ENCODE results near the gene FKBP7.
"Not testable (repeated sequence)": the region's sequence is repeated elsewhere in the genome, so short reads cannot be mapped to it uniquely, and the experiment has no call there.

The FKBP7 gene

DNA sequence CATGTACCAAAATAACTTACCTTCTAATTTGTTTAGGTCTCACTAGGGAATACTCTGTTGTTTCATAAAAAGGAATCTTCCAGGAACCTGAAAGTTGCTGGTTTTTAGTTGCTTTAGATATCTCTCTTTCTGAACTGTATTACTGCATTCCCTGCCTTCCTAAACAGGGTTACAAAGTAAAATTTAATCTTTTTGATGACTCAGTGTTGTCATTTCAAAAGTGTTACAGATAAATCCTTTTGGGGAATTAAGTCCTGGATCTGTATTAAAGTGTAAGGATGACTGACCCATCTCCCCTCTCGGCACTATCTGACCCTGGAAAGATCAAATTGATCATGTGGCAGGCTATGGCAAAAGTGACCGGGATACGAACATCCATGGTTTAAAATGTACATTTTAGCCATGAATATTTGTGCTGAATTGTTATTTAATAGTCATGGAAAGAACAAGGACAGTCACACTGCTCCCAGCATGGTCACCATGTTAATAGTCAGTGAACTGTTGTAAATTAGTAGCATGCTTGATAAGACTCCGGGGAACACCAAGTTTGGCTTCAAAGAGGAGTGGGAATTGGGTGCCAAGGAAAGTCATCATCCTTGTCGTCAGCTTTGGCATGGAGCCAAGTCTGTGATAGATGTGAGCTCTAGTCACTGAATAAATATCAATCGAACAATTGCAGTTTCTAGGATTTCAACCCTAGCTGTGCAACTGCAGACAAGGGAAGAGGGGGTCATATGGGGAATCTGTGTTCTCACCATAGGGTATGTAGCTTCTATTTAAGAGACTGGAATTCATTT is 6.0 kb upstream of the FKBP7 start:
- peak; percentile 4 for DNase-seq

DNA sequence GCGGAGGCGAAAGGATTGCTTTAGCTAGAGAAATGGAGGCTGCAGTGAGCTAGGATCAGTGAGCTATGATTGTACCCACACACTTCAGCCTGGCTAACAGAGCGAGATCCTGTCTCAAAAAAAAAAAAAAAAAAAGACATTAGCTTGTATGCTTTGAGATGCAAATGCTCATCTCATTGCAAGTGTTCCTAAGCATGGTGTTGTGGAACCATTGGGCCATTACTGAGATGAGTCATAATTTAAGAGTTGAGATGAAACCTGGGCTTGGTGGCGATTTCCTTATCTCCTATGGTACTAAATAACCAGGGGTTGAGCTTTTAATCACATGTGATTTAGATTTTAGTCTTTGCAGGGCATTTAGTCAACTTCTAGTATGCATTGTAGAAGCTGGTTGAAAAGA is 4.0 kb upstream of the FKBP7 start:
- no peak for DNase-seq

DNA sequence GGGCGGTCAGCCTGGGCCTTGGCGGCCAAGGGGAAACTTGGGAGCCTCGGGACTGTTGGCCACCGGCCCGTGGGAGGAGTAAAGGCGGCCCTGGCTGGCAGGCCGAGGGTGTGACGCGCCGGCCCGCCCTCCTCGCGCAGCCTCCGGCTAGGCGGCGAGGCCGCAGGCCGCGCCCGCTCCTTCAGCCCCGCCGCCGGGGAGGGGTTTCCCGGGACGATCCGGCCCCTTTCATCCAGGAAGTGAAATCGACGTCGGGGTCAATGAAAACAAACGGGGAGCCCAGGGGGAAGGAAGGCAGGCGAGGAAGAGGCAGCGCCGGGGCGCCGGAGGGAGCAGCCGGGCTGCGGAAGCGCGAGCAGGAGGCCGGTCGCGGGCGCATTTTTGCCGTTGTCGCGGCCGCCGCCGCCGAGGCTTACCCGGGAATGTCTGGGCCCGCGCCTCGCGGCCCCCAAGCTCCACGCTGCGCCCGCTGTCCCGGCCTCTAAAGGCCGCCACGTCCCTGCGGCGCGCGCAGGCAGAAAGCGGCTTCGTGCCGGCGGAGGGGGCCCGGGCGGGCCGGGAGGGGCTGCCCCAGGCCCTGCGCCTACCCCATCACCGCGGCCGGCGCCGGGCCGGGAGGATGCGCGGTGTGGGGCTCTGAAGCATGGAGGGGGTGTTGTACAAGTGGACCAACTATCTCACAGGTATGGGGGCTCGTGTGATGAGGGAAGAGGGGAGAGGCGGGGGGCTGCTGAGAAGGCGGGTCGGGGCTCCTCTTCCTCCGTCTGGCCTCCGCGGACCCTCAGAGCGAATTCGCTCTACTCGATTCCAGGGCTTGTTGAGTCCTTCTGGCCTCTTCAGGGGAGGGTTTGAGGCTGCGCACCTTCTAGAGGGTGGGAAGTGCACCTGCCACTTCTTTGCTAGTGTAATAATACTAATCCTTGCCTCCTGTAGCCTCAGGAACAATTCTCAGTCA is 2.1 kb upstream of the FKBP7 start, which contains the start of gene PLEKHA3:
Gene PLEKHA3 (plus strand): TSS at position 231 of the 955 bp plus-strand sequence. CDS start 413 bp downstream, at position 644.
- DNase-seq = peak; percentile 95

DNA sequence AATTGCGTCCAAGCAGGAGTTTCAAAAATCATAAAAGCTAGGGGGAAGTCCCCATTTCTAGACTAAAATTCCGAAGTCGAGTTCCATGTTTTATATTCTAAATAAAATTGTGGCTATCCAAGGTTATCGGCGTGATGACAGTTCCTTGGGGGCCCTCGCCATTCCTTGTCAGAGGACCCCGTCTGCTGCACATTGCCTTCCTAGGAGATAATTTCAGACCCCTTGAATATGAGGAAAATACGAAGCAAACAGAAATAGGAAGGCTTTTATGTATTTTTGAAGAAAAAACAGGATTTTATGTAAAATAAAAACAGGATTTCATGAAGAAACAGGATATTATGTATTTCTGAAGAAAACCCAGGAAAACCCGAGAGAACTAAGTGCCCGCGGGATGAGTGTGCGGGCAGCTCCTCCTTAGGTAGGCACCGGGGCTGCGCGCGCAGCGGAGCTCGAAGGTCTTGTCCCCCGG is 1.4 kb upstream of the FKBP7 start:
- peak; percentile 41 for DNase-seq

DNA sequence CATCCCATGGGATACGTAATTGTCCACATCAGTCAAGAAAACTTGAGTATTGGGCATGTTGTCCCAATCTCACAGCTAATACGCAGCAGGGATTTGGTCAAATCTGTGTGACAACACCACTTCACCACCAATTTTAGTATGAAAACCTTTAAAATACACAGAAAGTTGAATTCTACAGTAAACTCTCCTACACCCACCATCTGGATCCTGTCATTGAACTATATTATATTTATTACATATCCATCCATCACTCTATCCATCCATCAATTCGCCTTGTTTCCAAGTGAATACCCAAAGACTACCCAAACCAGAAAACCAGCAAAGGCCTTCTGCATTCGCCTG is 846 bp upstream of the FKBP7 start:
- no peak for DNase-seq

DNA sequence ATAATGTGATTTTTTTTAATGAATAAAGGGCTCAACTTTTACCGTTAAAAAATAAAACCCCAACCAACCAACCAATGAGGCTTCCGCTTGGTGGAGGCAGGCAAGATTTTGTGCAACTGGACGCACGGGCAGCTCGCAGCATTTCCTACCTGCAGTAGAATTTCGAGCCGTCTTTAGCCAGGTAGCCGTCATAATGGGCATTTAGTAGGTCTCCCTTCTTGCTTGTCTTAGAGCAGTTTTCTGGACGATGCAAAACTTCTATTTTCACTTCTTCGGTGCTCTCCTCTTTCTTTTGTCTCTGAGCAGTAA is 316 bp downstream of the FKBP7 start:
- no peak for DNase-seq

DNA sequence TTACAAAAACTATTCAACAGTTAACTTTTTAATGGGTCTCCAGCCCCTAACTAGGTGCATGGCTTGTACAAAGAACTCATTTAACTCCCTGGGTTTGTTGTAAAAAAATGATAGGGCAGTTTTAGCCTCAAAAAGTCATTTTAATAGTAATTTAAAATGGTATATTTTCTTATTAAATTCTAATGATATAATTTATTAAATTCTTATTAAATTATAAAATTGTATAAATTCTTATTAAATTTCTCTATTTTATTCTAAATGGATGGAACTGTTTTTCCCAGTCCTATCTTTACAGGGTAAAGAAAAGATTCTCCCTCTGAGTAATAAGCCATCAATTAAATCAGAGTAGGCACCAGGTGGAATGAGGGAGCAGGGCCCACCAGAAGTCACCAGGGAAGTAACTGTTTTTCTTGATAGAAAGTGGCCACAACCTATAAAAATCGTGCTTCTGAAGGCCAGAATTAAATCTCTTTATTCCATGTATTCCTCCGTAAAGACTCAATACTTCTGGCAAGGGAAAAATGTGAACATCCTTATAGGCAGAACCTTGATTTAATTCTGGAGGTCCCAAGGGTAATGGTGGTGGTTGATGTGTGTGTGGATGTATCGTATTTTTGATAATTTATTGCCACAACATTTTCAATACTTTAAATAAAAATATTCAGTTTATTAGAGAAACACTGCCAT is 814 bp downstream of the FKBP7 start:
- no peak for DNase-seq

DNA sequence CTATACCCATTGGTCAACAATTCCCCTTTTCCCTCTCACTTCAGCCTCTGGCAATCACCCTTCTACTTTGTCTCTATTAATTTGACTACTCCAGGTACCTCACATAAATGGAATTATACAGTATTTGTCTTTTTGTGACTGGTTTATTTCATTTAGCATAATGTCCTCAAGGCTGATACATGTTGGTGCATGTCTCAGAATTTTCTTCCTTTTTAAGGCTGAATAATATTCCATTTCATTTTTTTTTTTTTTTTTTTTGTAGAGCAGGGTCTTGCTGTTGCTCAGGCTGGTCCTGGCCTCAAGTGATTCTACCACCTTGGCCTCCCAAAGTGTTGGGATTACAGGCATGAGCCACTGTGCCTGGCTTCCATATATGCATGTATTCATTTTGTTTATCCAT is 1.9 kb downstream of the FKBP7 start:
- no peak for DNase-seq

DNA sequence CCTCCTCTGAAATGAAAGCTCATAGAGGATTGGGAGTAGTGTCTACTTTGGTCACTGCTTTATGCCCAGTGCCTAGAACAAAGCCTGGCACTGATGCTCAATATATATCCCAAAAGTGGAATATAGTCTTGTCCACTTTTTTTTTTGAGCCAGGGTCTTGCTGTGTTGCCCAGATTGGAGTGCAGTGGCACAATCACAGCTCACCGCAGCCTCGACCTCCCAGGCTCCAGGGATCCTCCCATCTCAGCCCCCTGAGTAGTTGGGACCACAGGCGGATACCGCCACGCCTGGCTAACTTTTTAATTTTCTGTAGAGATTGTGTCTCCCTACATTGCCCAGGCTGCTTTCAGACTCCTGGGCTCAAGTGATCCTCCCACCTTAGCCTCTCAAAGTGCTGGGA is 3.8 kb downstream of the FKBP7 start:
- DNase-seq = no peak

DNA sequence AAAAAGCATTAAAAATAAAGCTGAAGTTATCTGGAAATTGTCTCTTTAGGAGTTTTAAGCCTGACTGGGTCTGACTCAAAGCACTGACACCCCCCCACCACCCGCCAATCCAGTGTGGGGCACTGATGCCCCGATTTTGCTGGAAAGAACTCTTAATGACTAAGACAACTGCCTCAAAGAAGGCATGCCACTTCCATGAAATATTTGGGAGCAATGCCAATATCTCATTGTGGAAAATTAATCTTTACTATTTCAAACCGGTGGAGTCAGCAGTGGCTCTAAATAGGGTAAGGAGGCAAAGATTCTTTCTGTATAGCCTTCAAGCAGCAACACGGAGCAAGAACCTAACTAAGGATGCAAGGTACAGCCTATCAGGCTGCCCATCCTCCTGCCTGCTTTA is 4.5 kb downstream of the FKBP7 start:
- DNase-seq = no peak

DNA sequence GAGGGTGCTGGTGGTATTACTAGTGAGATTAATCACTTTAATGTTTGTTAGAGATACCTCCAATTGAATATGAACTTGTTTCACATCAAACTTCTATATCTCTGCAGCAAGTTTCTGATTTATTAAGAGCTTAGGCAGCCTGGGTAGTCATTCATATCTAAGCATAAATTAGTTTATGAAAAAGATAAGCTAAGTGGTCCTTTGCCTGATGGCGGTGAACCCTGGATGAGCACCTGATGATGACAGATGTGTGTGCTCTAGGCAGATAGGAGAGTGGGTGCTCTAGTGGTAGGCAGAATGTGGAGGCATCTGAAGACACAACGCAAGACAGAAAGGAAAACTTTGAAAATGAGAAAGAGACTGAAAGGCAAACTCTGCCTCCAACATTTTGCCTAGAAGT is 5.0 kb downstream of the FKBP7 start:
- DNase-seq = no peak

DNA sequence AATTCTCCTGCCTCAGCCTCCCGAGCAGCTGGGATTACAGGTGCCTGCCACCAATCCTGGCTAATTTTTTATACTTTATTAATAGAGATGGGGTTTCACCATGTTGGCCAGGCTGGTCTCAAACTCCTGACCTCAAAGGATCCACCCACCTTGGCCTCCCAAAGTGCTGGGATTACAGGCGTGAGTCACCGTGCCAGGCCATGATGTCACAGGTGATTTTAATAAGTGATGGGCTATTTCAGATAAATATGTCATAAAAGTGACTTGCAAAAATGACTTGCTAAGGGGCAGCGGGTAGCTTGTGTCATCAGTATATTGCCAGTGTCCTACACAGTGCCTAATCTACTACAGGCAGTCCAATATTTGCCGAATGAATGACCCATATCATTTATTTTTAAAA is 7.1 kb downstream of the FKBP7 start:
- DNase-seq = not testable (repeated sequence)

DNA sequence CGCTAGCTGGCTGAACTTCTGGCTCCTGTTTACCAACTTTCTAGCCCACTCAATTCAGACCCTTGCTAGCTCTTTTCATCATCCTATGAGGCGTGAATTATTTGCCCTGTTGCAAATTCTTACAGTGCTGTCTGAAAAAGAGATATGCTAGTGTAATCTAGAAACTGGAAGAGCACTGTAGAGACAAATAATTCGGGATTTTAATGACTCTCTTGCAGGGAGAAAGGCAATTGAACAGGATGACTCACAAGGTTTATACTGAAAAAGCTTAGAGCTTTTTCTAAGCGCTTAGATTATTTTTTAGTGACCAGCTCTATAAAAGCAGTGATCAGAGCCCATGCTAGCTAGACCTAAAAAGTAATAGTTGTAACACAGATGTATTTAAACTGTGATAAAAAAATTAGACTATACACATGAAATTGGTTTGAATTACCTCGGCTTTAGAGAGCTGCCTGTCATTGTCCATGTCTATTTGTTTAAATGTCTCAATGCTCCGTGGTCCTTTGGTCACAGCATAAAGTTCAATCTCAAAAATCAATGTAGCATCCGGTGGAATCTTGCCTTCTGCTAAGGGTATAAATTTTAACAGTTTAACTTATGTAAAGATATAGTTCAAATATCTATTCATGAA is 9.1 kb downstream of the FKBP7 start:
- no peak for DNase-seq

DNA sequence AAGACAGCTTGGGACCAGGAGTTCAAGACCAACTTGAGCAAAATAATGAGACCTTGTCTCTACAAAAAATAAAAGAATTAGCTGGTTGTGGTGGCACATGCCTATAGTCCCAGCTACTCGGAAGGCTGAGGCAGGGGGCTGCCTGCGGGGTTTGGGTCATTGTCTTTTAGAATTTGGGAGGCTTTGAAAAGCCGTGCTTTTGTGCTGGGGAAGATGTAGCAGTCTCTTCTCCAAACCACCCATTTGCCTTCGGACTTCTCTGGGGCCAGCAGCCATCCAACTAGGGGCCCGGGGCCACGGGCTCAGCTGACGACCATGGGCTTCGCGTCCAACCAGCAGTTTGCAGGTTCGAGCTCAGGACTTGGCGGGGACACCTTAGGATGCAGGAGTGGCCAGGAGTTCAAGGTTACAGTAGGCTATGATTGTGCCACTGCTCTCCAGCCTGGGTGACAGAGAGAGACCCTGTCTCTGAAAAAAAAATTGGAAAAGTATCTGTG is 21.0 kb downstream of the FKBP7 start:
- DNase-seq = no peak

DNA sequence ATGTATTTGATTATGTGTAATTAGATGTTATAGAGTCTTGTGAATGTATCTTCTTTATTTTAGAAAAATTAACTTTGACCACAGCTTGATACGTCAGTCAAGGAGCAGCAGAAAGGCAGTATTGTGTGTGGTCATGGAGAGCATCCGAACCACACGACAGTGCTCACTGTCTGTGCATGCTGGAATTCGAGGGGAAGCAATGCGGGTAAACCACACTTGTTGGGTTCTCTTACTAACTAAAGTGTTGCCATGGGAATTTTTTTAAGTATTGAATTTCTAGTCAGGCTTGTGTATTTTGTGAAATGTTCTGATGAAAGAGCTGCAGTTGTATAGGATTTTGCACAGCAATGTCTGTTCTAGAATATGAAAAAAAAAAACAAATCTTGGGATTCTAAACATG is 22.5 kb downstream of the FKBP7 start:
- DNase-seq = no peak

DNA sequence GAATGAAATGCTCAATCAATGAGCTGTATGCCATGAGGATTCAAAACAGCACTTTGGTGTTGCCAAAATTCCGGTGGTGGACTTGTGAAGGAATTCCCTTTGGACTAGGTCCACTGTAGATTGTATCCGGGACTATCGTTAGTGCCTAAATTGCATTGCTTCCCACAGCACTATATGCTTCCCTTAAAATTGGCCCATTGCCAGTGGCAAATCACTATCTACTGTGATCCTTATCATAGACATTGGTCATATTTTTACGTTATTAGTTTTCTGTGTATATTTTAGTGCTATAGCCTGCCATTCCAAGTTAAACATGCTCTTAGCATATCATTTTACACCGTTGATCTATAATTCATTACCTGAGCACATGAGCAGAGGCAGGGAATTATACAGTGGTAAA is 25.5 kb downstream of the FKBP7 start:
- no peak for DNase-seq

DNA sequence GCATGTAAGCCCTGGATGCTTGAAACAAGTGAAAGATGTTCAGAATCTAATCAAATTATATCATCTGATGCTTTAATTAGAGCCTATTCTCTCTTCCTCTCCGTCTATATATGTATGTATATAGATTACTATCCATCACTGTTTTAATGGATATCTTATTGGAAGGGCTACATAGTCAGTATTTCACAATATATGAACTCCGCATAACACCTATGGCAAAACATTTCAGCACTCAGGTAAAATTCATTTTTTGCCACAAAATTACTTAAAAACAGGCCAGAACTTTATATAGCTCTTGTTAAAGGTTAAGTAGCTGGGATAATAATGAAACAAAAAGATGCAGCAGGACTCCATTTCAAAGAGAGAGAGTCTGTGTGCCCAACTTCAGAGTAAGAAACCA is 26.1 kb downstream of the FKBP7 start:
- no peak for DNase-seq

DNA sequence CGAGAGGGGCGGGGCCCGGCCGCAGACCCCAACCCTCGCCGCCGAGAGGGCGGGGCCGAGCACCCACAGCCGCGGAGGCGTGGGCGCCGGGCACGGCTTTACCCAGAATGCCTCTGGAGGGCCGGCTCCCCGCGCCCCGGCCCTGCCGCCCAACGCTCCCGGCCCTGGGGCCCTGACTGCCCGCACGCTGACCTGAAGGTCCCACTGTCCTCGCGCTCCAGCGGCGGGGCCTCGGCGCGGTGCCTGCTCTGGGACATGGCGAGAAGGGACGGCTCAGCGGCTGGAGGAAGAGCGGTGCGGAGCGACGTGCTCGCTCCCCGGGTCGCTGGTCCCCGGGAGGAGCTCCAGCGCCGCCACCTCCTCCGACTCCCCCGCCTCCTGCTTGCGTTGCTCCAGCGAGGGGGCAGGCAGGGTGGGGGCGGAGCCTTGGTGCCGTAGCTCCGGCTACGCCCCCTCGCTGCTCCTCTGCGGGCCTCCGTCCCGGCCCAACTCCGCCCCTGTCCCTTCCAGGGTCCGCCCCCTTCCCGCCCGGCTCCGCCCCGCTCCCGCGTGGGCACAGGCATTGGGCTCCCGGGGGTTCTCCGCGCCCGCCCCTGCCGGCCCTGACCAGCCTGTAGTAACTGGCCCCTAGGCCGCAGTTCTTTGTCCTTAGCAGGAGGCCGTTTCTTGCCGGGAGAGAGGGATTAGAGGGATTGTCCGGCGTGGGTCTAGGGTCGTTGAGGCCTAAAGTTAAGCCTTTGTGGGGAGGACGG is 27.4 kb downstream of the FKBP7 start, which contains the start of the genes PJVK and PRKRA:
Gene PJVK (plus strand): TSS at position 605 of the 752 bp plus-strand sequence. CDS start 2,032 bp downstream, outside the sequence.
Gene PRKRA (minus strand): TSS at position 402 of the 752 bp plus-strand sequence. CDS start 145 bp downstream, at position 257.
- DNase-seq = peak; percentile 99

DNA sequence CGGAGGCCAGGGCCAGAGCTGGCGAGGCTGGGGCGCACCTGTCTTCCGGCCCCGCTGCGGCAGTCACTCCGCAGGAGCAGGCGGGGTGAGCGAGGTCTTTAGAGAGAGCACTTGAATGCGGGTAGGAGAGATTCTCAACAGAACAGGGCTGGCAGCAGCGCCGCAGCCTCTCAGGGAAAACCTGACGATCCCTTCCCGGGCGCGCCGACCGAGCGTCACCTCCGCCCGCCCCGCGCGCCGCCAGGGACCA is 28.0 kb downstream of the FKBP7 start:
- no peak for DNase-seq

DNA sequence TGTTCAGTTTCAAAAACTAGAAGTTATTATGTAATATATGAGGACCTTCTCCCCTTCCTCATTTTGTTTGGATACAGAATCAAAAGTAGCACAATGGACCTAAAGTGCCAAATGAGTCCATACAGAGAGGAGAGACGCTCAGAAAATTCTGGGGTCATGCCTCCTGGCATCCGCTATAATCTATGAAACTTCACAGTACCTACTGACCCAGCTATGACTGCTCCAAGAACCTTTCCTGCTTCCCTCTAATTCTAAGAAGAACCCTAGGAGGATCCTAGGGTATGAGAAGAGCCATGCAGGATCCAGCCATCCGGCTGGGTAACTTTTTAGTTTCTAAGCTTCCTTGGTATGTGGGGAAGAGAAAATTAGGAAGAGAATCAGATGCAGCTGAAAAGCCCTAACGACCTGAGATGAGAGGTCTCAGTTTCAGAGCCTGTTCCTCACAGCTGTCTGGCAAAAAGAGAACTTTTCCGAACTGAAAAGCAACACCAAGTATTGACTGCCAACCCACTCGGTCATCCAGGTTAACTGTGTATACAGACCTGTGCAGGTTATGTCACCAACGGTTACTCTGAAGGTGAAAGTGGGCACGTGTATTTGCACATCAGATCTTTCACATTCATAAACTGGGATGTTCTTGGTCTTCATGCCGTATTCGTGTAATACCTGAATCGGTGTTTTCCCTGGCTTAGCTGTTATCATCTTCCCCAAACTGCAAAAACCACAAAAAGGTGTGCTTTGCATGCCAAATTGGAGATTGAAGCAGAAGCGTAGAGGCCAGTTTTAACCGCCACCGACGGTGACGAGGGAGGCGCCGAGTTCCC is 28.5 kb downstream of the FKBP7 start:
- peak; percentile 59 for DNase-seq
